Panc1 (cell line): ENCODE measurements around the gene ARHGAP12.

Experiments used
- POLR2AphosphoS5 ChIP-seq: IDR thresholded peaks from 2 replicates; pipeline ENCODE4 v1.6.1; 2012; ENCODE audit warnings: mild to moderate bottlenecking, low read depth, low read length, moderate library complexity
- TF ChIP-seq, protein P1 (sequence below): fragments of 450-650 bp; IDR thresholded peaks from 2 replicates; pipeline ENCODE4 v1.5.1; 2017; ENCODE audit warnings: mild to moderate bottlenecking
- TF ChIP-seq, protein P2 (sequence below), 2 experiments: IDR thresholded peaks; 2 replicates each; pipeline ENCODE4 v1.6.1; 2011 to 2012; ENCODE audit warnings: low read depth in 2 of 2, control low read depth in 1 of 2, low read length in 1 of 2, mild to moderate bottlenecking in 1 of 2, moderate library complexity in 1 of 2; ENCODE audit not compliant: insufficient read depth in 1 of 2

DNA sequence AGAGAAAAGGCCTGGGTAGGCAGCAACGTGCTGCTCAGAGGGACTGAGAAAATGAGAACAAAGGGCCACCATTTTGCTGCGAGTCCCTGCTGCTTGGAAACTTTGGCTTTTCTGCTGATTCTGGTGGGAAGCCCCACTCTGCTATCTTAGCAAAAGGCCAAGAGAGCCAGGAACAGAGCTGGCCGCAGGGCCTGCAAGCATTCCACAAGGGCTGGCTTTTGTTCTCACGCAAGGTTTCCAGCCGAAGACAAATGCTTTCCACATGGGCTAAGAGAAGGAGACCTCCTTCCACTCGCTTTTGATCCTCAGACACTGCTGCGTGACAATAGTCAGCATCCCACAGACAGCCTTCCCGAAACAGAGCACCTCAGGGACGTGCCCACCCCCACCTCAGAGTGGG, 163.1 kb downstream of the ARHGAP12 start:
- TF ChIP-seq, protein P1, sequence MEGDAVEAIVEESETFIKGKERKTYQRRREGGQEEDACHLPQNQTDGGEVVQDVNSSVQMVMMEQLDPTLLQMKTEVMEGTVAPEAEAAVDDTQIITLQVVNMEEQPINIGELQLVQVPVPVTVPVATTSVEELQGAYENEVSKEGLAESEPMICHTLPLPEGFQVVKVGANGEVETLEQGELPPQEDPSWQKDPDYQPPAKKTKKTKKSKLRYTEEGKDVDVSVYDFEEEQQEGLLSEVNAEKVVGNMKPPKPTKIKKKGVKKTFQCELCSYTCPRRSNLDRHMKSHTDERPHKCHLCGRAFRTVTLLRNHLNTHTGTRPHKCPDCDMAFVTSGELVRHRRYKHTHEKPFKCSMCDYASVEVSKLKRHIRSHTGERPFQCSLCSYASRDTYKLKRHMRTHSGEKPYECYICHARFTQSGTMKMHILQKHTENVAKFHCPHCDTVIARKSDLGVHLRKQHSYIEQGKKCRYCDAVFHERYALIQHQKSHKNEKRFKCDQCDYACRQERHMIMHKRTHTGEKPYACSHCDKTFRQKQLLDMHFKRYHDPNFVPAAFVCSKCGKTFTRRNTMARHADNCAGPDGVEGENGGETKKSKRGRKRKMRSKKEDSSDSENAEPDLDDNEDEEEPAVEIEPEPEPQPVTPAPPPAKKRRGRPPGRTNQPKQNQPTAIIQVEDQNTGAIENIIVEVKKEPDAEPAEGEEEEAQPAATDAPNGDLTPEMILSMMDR: no peak
- TF ChIP-seq, protein P2, sequence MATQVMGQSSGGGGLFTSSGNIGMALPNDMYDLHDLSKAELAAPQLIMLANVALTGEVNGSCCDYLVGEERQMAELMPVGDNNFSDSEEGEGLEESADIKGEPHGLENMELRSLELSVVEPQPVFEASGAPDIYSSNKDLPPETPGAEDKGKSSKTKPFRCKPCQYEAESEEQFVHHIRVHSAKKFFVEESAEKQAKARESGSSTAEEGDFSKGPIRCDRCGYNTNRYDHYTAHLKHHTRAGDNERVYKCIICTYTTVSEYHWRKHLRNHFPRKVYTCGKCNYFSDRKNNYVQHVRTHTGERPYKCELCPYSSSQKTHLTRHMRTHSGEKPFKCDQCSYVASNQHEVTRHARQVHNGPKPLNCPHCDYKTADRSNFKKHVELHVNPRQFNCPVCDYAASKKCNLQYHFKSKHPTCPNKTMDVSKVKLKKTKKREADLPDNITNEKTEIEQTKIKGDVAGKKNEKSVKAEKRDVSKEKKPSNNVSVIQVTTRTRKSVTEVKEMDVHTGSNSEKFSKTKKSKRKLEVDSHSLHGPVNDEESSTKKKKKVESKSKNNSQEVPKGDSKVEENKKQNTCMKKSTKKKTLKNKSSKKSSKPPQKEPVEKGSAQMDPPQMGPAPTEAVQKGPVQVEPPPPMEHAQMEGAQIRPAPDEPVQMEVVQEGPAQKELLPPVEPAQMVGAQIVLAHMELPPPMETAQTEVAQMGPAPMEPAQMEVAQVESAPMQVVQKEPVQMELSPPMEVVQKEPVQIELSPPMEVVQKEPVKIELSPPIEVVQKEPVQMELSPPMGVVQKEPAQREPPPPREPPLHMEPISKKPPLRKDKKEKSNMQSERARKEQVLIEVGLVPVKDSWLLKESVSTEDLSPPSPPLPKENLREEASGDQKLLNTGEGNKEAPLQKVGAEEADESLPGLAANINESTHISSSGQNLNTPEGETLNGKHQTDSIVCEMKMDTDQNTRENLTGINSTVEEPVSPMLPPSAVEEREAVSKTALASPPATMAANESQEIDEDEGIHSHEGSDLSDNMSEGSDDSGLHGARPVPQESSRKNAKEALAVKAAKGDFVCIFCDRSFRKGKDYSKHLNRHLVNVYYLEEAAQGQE (IDR thresholded peaks at IDR 0.05; ENCODE audit: insufficient read depth in 1 of 2, low read depth in 2 of 2, low read length in 1 of 2): no peak
- TF ChIP-seq POLR2AphosphoS5: no peak
